GM21737 (cell line): ENCODE results near the gene GCLM.

Source experiments
- ATAC-seq: cut with Tn5 transposase; IDR thresholded peaks from one replicate; pipeline ENCODE4 v1.9.1; 2021; ENCODE audit warnings: mild to moderate bottlenecking, moderate library complexity; ENCODE audit not compliant: unreplicated experiment

GCLM gene

GRCh38 chr1:93847811-93848288 is 61.4 kb downstream of the GCLM start:
- ATAC-seq, result peak; percentile 24

DNA sequence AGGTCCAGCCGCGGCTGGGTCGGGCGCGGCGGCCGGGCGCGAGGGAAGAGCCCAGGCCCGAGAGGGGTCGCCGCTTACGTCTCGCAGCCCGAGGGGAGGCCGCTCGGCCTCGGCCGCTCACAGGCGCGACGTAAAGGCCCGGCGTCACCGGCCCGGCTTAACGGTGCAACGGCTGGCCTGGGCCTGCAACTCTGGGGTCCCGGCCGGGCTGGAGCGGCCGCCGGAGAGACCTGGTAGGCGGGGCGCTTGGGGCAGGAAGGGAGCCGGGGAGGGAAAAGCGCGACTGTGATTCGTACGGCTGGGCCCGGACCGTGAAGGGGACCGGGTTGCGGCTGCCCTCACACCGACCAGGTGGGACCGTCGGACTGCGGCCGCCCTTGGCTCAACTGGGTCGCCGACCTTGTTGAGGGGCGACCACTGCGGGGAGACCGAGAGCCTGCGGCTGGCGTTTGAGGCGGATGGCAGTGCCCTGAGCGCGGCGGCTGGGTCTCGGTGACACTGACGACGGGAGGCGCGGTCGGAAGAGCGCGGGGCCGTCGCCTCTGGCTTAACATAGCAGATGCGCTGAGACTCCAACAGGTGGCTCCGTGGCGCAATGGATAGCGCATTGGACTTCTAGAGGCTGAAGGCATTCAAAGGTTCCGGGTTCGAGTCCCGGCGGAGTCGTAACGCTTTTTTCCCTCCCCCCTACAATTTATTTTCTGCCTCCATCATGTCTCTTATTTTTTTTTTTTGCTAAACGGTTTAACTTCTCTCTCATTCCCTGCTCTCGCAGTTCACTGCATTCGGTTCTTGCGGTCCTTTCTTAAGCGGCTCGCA is 62.0 kb downstream of the GCLM start:
- peak; percentile 72 for ATAC-seq

GRCh38 chr1:93846206-93846991 is 62.8 kb downstream of the GCLM start:
- peak; percentile 51 for ATAC-seq

DNA sequence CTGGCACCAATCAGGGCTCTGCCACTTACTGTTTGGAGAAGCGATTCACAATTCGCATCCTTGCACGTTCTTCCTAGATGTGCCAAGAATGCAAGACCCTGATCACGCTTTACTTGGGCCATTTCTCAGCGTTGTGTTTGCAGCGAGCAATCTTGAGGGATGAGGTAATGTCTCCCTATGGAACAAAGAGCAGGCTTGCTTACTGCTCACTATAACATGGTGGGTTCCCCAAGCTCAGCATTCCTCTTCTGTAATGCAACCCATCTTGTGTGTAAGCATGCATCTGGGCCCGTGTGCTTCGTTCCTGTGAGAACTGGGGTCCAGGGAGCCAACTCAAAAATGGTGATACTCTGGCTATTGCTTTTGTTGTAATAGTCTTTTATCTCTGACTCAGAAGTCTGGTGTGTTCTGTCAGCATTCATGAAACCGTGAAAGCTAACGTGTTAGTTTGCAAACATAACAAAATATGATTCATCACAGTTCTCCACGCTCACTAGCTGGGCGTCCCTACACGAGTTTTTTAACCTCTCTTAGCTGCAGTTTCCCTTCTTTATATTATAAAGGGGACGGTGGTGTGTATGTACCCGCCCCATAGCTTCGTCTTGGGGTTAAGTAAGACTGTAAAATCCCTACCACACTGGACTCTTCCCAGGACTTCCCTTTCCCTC is 63.6 kb downstream of the GCLM start:
- peak; percentile 0 for ATAC-seq

- ATAC-seq, result no peak
These were observed 64.8 kb downstream of the GCLM start for GRCh38 chr1:93844262-93845045.

DNA sequence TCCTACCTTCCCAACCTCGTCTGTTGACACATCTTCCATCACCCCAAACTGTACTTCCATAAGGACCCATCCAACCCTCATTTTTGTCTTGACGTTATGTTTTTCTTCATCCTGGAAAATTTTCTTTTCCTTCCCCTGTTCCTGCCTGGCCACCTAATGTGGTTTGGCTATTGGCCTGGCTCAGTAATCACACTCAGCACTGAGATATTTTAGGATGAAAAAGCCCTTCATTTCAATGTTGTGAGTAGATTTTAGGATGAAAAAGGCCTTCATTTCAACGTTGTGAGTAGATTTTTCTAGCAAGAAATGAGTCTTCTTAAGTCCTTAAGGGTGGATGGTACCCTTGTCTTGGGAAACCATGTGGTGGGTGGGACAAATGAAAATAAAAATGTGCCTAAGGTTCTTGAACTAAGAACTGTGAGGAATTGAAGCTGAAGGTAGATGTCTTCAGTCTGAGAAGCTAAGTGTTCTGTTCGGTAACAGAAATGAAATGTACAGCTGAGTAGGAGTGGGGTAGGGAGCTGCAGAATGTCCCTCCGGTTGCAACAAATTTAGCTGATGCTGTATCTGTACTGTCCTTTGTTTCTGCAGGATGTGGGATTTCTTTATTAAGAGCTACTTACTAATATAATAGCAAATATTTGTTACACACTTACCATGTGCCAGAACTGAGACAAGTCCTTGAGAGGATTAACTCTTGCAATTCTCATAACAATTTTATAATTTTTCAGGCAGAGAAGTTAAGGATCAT is 66.3 kb downstream of the GCLM start:
- ATAC-seq, result no peak

- ATAC-seq, result no peak
These were observed 67.5 kb downstream of the GCLM start for GRCh38 chr1:93841771-93842170.

- ATAC-seq, result no peak
These were observed 68.2 kb downstream of the GCLM start for GRCh38 chr1:93840956-93841482.

- no peak for ATAC-seq
These were observed 69.5 kb downstream of the GCLM start for GRCh38 chr1:93839753-93840152.

DNA sequence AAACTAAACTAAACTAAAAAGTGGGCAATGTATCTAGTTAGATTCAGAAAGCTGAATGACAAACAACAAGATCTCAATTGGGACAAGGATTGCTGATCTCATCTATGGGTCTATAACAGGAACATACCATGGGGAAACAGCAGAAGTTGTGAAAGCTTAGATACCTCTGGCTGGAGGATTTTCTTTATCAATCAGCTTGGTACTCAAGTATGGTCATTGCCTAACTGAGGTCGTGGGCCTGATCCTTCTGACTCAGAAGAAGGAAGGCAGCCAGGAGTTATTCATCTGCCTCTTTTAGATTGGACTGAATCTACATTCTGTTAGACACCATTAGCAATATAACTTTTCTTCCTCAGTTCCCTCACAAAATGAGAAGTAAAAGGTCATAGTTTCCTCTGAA is 69.9 kb downstream of the GCLM start:
- ATAC-seq, result no peak

- no peak for ATAC-seq
These were observed 71.3 kb downstream of the GCLM start for GRCh38 chr1:93837961-93838360.
